Stimulated activated CD8-positive, alpha-beta memory T cell treated with anti-CD3 and anti-CD28 coated beads, Interleukin-7, amount 100 ng/mL, for 24 hours (primary cell): ENCODE results near the gene KCNMA1.

Experiments used
- DNase-seq: peaks from one replicate; pipeline ENCODE4 v3.0.0-alpha.2; 2020; ENCODE audit warnings: low read depth

Gene KCNMA1

GRCh38 chr10:76928565-76928964 lies 709.0 kb downstream of the KCNMA1 start:
- no peak for DNase-seq

GRCh38 chr10:76925636-76926405 lies 711.8 kb downstream of the KCNMA1 start:
- no peak for DNase-seq

GRCh38 chr10:76922666-76923065 lies 714.9 kb downstream of the KCNMA1 start:
- DNase-seq, result no peak

DNA sequence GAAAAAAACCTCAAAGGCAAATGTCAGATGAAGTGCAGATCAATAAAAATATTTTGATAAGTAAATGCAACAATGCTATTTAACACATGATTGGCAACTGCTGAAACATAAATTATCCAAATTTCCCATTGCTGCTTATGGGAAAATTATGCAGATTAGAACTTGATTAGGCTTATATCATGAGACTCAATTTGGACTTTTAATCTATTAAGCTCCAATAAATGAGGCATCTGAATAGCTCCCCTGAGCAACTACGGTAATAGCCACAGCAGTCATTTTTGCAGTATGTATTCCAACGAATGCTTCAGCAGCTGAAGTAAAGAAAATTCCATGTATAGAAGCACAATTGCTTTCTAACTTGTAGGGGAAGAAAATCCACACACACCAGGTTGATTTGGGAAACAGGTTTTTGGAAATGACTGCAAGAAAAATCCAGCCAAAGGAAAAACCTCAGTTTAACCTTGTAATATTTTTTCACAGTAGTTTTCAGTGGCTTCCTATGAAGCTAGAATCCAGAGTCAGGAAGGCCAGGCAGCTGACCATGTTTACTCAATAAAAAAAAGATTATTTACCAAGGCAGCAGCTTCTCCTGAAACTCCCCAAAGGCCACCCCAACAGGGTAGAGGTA lies 716.1 kb downstream of the KCNMA1 start:
- no peak for DNase-seq

GRCh38 chr10:76920581-76920980 lies 717.0 kb downstream of the KCNMA1 start:
- DNase-seq, result no peak

- DNase-seq, result no peak
These were observed 719.5 kb downstream of the KCNMA1 start for GRCh38 chr10:76918106-76918505.

- DNase-seq, result no peak
These were observed 720.5 kb downstream of the KCNMA1 start for GRCh38 chr10:76917071-76917470.

DNA sequence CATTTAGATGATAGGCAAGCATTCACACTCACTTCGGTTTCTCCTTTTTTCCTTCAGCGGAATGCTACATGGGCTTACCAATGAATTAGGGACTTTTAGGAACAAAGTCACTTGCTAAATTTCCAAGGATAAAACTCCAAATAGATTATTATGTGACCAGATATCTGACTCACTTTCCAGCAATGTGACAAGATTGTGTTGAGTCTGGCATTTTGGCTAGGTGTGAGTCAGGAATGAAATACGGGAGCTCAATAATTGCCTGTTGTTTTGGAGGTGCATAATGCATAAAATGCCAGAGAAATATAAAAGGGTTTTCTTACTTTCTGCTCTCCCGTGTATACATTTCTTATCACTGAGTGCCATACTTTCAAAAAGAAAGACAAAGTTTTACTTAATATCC lies 721.1 kb downstream of the KCNMA1 start:
- no peak for DNase-seq

DNA sequence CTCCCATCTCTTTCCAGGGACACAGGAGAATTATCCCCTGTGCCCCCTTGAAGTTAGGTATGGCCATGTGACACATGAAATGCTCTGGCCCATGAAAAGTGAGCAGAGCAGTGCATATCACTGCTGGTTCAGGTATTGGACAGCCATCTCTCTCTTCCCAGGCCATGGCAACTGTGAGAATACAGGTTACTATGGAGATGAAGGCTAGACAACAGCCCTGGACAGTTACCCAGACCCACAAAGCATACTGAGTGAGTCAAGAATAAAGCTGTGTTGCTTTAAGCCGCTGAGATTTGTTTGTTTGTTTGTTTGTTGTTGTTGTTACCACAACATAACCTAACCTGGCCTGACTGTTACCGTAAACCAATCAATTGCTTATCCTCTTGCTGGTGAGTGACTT lies 722.3 kb downstream of the KCNMA1 start:
- DNase-seq, result no peak

GRCh38 chr10:76911184-76911583 lies 726.4 kb downstream of the KCNMA1 start:
- DNase-seq, result no peak

GRCh38 chr10:76910184-76910962 lies 727.2 kb downstream of the KCNMA1 start:
- no peak for DNase-seq

DNA sequence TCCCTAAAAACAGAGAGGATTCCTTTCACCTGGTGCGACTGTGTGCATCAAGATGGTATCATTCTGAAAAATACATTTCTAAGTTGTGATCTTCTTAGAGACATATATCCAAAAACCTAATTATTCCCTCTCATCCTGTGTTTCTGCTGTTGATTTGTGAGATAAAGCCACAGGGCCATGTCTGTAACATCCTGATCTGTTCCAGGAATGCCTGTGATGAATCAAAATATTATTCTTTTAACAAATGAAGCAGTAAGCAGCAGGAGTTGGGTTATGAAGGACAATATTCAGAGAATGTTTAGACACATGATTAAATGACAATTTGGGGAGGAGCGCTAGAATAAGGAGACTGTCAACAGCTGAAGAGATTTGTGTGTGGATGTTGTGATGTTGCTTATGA lies 731.4 kb downstream of the KCNMA1 start:
- no peak for DNase-seq

GRCh38 chr10:76905251-76905650 lies 732.4 kb downstream of the KCNMA1 start:
- no peak for DNase-seq

GRCh38 chr10:76903387-76903945 lies 734.1 kb downstream of the KCNMA1 start:
- DNase-seq, result no peak

GRCh38 chr10:76902949-76903348 lies 734.7 kb downstream of the KCNMA1 start:
- no peak for DNase-seq

GRCh38 chr10:76901701-76902100 lies 735.9 kb downstream of the KCNMA1 start:
- no peak for DNase-seq

DNA sequence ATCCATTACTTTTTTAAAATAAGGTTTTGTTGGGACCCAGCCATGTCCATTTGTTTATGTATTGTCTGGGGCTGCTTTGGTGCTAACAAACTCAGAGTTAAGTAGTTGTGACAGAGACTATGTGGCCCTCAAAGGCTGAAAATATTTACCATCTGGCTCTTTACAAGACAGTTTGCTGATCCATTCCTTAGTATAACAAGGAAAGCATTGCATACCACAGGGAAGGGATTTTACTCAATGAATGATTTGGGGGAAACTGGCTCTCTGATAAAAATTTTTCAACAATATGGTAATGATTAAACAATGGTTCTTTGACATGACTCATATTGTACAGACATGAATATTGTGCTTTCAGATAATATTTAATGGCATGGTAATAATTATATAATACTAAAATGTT lies 738.1 kb downstream of the KCNMA1 start:
- DNase-seq, result no peak

- no peak for DNase-seq
These were observed 744.7 kb downstream of the KCNMA1 start for GRCh38 chr10:76892766-76893479.

DNA sequence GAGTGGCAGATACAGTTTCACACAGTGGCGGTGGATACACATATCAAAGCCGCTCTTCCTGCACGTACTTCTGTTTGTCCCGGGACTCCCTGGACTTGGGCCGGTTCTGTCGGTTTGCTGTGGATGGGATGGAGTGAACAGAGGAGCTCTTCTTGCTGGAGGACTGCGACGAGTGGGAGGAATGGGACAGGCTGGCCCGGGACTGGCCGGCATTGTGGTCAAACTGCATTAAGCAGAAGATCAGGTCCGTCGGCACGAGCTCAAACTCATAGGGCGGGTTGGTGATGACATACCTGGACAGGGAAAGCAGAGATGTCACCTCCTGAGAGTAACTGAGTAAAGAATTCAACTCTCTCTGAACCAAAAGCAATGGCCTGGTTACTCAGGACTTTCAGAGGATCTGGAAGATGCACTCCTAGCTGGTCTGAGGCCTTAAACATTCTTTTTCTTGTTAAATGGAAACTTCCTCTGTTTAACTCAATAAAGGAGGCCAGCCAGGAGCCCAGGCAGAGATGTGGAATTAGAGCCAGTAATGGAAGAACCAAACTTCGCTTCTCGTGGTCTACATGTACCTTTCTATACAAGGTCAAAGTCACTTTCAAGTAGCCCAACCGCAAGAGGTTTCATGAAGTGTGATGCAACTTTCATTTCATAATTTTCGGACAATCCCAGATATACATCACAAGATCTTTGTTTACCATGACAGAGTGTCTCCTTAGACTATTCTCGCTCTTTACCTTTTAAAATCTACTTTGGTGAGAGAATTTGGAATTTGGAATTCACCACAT lies 750.2 kb downstream of the KCNMA1 start:
- no peak for DNase-seq

DNA sequence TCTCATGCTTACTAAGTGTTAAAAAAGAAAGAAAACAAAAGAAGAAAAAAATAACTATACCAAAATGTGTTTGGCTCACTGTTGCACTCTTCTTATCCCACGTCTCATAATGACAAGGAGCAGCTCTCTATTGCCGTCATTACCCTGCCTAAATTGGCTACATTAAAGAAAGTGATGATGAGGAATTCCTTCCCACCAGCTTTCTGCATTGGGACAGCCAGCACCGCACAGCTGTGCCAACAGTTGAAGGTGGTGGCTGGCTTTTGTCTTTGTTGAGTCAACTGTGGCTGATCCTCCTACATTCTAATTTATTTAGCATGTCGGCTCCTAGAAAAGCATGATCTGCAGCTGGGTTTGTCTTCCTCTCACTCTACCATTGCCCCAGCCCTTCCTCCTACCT lies 751.8 kb downstream of the KCNMA1 start:
- DNase-seq, result no peak

- no peak for DNase-seq
These were observed 752.8 kb downstream of the KCNMA1 start for GRCh38 chr10:76884673-76885275.
